CD14-positive monocyte (primary cell): ENCODE data around the gene EXD3. TPM values are rescaled to one million over a fixed set of nuclear protein-coding genes. Genes with fewer than 3 reads are reported as not detected.
A peak's percentile ranks its signal among the peaks of the same experiment; 100 is the strongest.

ENCODE experiments used
- DNase-seq, 3 donors: peaks; one replicate each; pipeline ENCODE4 v3.0.0-alpha.2; 2011 to 2022
- H2AFZ ChIP-seq: 2 replicates; pipeline ENCODE4 v1.6.0; 2012; ENCODE audit warnings: mild to moderate bottlenecking, low read depth, low read length, inconsistent platforms; ENCODE audit not compliant: insufficient read depth, poor library complexity, severe bottlenecking
- H3K27ac ChIP-seq, 2 donors: 1 replicate in 1 of 2; 2 replicates in 1 of 2; pipeline ENCODE4 v1.5.1; 2012 to 2013; ENCODE audit warnings: low read length in 2 of 2, control low read depth in 1 of 2, inconsistent platforms in 1 of 2, low read depth in 1 of 2, mild to moderate bottlenecking in 1 of 2
- H3K27me3 ChIP-seq, 2 donors: one replicate each; pipeline versions ENCODE4 v1.6.0 to v1.6.1; 2011 to 2013; ENCODE audit warnings: low read length in 2 of 2; ENCODE audit not compliant: control insufficient read depth in 2 of 2, insufficient read depth in 2 of 2
- H3K36me3 ChIP-seq, 2 donors: replicated peaks in 1 of 2; 1 replicate in 1 of 2; 2 replicates in 1 of 2; pipeline versions ENCODE4 v1.5.1 to v1.6.1; 2012 to 2013; ENCODE audit warnings: low read length in 2 of 2, control low read depth in 1 of 2, inconsistent platforms in 1 of 2, mild to moderate bottlenecking in 1 of 2; ENCODE audit not compliant: insufficient read depth in 2 of 2, control insufficient read depth in 1 of 2
- H3K4me1 ChIP-seq, 2 donors: 1 replicate in 1 of 2; 2 replicates in 1 of 2; pipeline versions ENCODE4 v1.5.1 to v1.6.1; 2012 to 2013; ENCODE audit warnings: low read length in 2 of 2, control low read depth in 1 of 2, inconsistent platforms in 1 of 2, mild to moderate bottlenecking in 1 of 2, moderate library complexity in 1 of 2; ENCODE audit not compliant: insufficient read depth in 2 of 2, control insufficient read depth in 1 of 2
- H3K4me2 ChIP-seq: replicated peaks from 2 replicates; pipeline ENCODE3; 2012; ENCODE audit warnings: low read length, moderate library complexity, mild to moderate bottlenecking; ENCODE audit not compliant: poor library complexity, severe bottlenecking; ENCODE audit errors: extremely low read depth
- H3K4me3 ChIP-seq, 3 experiments: fragments of 200-600 bp in 1 of 3; sonication (generic) in 1 of 3; replicated peaks in 1 of 3; 1 replicate in 2 of 3; 2 replicates in 1 of 3; pipeline ENCODE4 v1.5.1; 2011 to 2013; ENCODE audit warnings: low read length in 3 of 3, mild to moderate bottlenecking in 3 of 3, control low read depth in 2 of 3, low read depth in 2 of 3, inconsistent platforms in 1 of 3, moderate library complexity in 1 of 3
- H3K79me2 ChIP-seq: 2 replicates; pipeline ENCODE4 v1.6.0; 2012; ENCODE audit warnings: mild to moderate bottlenecking, control low read depth, inconsistent platforms, low read length, moderate library complexity; ENCODE audit not compliant: insufficient read depth
- H3K9ac ChIP-seq: 2 replicates; pipeline ENCODE4 v1.6.0; 2017; ENCODE audit warnings: low read length, mild to moderate bottlenecking; ENCODE audit not compliant: insufficient read depth, poor library complexity, severe bottlenecking
- H3K9me3 ChIP-seq, 2 donors: replicated peaks in 1 of 2; 1 replicate in 1 of 2; 2 replicates in 1 of 2; pipeline versions ENCODE4 v1.5.1 to v1.6.1; 2012 to 2013; ENCODE audit warnings: low read length in 2 of 2, control low read depth in 1 of 2; ENCODE audit not compliant: control insufficient read depth in 1 of 2, insufficient read depth in 1 of 2
- H4K20me1 ChIP-seq: 2 replicates; pipeline ENCODE4 v1.6.0; 2012; ENCODE audit warnings: mild to moderate bottlenecking, low read length, control low read depth, moderate library complexity; ENCODE audit not compliant: insufficient read depth
- H3K27ac Mint-ChIP-seq, 7 donors: one replicate each; pipeline ENCODE4 v1.8.0; 2020; ENCODE audit warnings: mild to moderate bottlenecking in 7 of 7, mixed read lengths in 7 of 7, moderate library complexity in 6 of 7, inconsistent platforms in 2 of 7
- H3K27me3 Mint-ChIP-seq, 3 donors: one replicate each; pipeline ENCODE4 v1.8.0; 2021 to 2022; ENCODE audit warnings: low read depth in 3 of 3, mild to moderate bottlenecking in 3 of 3, mixed read lengths in 3 of 3, moderate library complexity in 3 of 3, inconsistent platforms in 1 of 3
- H3K36me3 Mint-ChIP-seq, 2 donors: one replicate each; pipeline ENCODE4 v1.8.0; 2020; ENCODE audit warnings: mixed read lengths in 2 of 2, inconsistent platforms in 1 of 2, mild to moderate bottlenecking in 1 of 2
- H3K4me1 Mint-ChIP-seq: one replicate; pipeline ENCODE4 v1.8.0; 2020; ENCODE audit warnings: mild to moderate bottlenecking, mixed read lengths
- H3K4me3 Mint-ChIP-seq, 2 donors: one replicate each; pipeline ENCODE4 v1.8.0; 2020; ENCODE audit warnings: mild to moderate bottlenecking in 2 of 2, mixed read lengths in 2 of 2, moderate library complexity in 1 of 2
- H3K9me3 Mint-ChIP-seq, 7 donors: one replicate each; pipeline ENCODE4 v1.8.0; 2020 to 2022; ENCODE audit warnings: mixed read lengths in 7 of 7, mild to moderate bottlenecking in 6 of 7, moderate library complexity in 6 of 7, inconsistent platforms in 2 of 7
- WGBS: methylation state at CpG from one replicate; pipeline ENCODE4 v1.1.5; 2013; ENCODE audit warnings: missing lambda C conversion rate; ENCODE audit not compliant: insufficient coverage; 5-methylcytosine and 5-hydroxymethylcytosine counted together
- intact Hi-C, 2 donors: fragments of 100-400 bp; cut with micrococcal nuclease; formaldehyde crosslinking; loops; one replicate each; pipeline versions ENCODE4 v1.15.0 to v1.15.1; 2023
- polyA plus RNA-seq, 3 donors: library from polyadenylated mRNA; depleted of rRNA in 1 of 3; unstranded in 2 of 3; stranded (reverse) in 1 of 3; fragments of 300-500 nt in 2 of 3; fragments of >200 nt in 1 of 3; fragmentation: Illumina TruSeq in 2 of 3; gene quantifications; 1 replicate in 2 of 3; 2 replicates in 1 of 3; pipeline ENCODE4 v1.2.3, GENCODE V29; 2012 to 2021
- TF ChIP-seq, protein P1 (sequence below): fragments of 200-600 bp; IDR thresholded peaks from one replicate; pipeline ENCODE4 v1.8.0; 2022; ENCODE audit warnings: antibody characterized with exemption, mild to moderate bottlenecking

Gene EXD3
- polyA plus RNA-seq, 3 donors, result 2.0 to 10.8 (median 3.0) TPM

GRCh38 chr9:137449931-137450538, 27.1 kb upstream of the EXD3 start:
- H3K4me1 Mint-ChIP-seq, result peaks cover 52% of the 10 kb centered on the region
- H3K4me3 Mint-ChIP-seq, result no peak overlapping the region
- no peaks in the 10 kb centered on the region for H3K27me3 ChIP-seq

DNA sequence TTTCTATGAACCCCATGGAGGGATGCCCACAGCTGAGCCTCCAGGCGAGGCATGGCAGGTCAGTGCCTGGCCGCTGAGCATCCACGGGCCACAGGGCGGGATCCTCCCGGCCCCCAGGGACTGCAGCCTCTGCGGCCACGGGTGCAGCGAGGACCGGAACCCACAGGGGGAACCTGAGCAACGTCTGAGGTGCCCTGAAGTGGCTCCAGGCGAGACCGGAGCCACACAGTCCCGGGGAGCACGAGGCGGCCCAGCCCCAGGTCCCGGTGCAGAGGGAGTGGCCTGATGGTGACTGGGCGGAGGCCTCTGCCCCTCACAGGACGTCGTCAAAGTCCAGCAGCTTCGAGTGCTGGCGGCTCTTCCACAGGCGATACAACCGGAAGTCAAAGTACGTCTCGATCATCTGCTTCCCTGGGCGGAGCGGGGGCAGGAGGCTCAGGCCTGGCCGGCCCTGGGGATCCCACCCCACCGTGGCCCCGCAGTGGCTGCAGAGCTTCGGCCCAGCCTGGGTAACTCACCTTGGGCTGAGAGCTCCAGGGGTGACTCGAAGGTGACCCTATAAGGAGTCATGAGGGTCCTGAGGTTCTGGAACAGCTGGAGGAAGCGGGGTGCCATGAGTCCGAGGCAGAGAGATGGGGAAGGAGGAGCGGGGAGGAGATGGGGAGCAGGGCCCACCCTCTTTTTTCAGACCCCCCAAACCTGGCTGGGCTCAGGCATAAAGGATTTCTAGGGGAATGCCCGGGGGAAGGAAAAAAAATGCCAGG, 26.3 kb upstream of the EXD3 start:
- no peaks in the 10 kb centered on the region for H4K20me1 ChIP-seq
- H3K4me1 ChIP-seq, result peaks cover 73 to 88% of the 10 kb centered on the region in 2 donors
- TF ChIP-seq, protein P1, sequence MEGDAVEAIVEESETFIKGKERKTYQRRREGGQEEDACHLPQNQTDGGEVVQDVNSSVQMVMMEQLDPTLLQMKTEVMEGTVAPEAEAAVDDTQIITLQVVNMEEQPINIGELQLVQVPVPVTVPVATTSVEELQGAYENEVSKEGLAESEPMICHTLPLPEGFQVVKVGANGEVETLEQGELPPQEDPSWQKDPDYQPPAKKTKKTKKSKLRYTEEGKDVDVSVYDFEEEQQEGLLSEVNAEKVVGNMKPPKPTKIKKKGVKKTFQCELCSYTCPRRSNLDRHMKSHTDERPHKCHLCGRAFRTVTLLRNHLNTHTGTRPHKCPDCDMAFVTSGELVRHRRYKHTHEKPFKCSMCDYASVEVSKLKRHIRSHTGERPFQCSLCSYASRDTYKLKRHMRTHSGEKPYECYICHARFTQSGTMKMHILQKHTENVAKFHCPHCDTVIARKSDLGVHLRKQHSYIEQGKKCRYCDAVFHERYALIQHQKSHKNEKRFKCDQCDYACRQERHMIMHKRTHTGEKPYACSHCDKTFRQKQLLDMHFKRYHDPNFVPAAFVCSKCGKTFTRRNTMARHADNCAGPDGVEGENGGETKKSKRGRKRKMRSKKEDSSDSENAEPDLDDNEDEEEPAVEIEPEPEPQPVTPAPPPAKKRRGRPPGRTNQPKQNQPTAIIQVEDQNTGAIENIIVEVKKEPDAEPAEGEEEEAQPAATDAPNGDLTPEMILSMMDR, result no peak

More at GRCh38 chr9:137449931-137450538, 27.1 kb upstream of the EXD3 start:
- WGBS, result 40% methylated on average over 6 of the region's 18 CpGs
- H4K20me1 ChIP-seq, result no peaks in the 10 kb centered on the region
- intact Hi-C loops, result loop anchor here in 1 of 2 donors (10.0 kb wide), 1 partner anchor 155 kb away; no protein-coding TSS in a partner anchor
- no peaks in the 10 kb centered on the region for H3K79me2 ChIP-seq
- H3K4me3 ChIP-seq, result no peak overlapping the region
- H3K27ac ChIP-seq, result no peak overlapping the region
- H3K9ac ChIP-seq, result no peak overlapping the region
- no peaks in the 10 kb centered on the region for H3K9me3 ChIP-seq
- TF ChIP-seq, protein P1, result no peak
- Mint-ChIP-seq H3K27me3 (peaks cover 0 to 2% (median 0%) of the 10 kb centered on the region in 3 donors), H3K36me3 (peaks cover 6 to 16% of the 10 kb centered on the region in 2 donors), H3K9me3 (peaks cover 0 to 6% (median 0%) of the 10 kb centered on the region in 7 donors), H3K27ac (peak overlapping the region in 1 of 7 donors; percentile 79)
- H3K4me2 ChIP-seq, result no peak overlapping the region
- no peak for DNase-seq
- H3K4me1 ChIP-seq, result peaks cover 77 to 90% of the 10 kb centered on the region in 2 donors
- H2AFZ ChIP-seq, result no peak overlapping the region
- H3K36me3 ChIP-seq, result peaks cover 9 to 10% of the 10 kb centered on the region in 2 donors

More for the DNA sequence above, 26.3 kb upstream of the EXD3 start:
- no peaks in the 10 kb centered on the region for H3K79me2 ChIP-seq
- no peak overlapping the region for H2AFZ ChIP-seq
- Mint-ChIP-seq H3K27ac (no peak overlapping the region), H3K9me3 (peaks cover 0 to 6% (median 0%) of the 10 kb centered on the region in 7 donors), H3K4me3 (no peak overlapping the region), H3K27me3 (peaks cover 0 to 4% (median 0%) of the 10 kb centered on the region in 3 donors), H3K4me1 (peaks cover 53% of the 10 kb centered on the region), H3K36me3 (peaks cover 6 to 16% of the 10 kb centered on the region in 2 donors)
- no peak overlapping the region for H3K9ac ChIP-seq
- no peak overlapping the region for H3K27ac ChIP-seq
- WGBS, result 96% methylated on average over 31 of the region's 36 CpGs
- no peaks in the 10 kb centered on the region for H3K27me3 ChIP-seq
- no peak overlapping the region for H3K4me3 ChIP-seq
- DNase-seq, result no peak
- H3K4me2 ChIP-seq, result no peak overlapping the region
- intact Hi-C loops, result loop anchor here in 1 of 2 donors (10.0 kb wide), 1 partner anchor 154 kb away; no protein-coding TSS in a partner anchor
- no peaks in the 10 kb centered on the region for H3K9me3 ChIP-seq
- H3K36me3 ChIP-seq, result peaks cover 9 to 10% of the 10 kb centered on the region in 2 donors
